VCaP (cell line): ENCODE measurements around the gene ZNF200.

Experiments used
- H3K27ac ChIP-seq: fragments of 450-650 bp; 2 replicates; pipeline ENCODE4 v1.5.1; 2017
- TF ChIP-seq, protein P1 (sequence below): fragments of 450-650 bp; conservative IDR thresholded peaks from 2 replicates; pipeline ENCODE4 v1.5.1; 2017; ENCODE audit warnings: mild to moderate bottlenecking, moderate library complexity

ZNF200 gene

DNA sequence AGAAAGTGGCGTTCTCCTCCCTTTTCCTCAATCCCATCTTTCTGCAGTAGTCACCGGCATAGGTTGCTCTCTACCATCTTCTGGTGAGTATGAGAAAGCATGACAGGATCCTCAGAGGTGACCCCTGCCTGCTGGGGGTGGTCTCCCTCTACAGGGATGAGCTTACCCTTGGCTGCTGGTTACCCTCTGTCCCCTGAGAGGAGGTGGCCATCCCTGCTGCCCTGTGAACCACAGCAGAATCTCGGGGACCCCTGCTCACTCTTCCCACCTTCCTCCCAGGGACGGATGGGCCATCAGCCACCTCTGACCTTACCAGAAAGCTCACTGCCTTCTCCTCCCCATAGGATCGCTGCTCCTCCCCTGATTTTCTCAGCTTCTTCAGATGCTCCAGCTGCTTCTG lies 13.6 kb upstream of the ZNF200 start:
- TF ChIP-seq, protein P1, sequence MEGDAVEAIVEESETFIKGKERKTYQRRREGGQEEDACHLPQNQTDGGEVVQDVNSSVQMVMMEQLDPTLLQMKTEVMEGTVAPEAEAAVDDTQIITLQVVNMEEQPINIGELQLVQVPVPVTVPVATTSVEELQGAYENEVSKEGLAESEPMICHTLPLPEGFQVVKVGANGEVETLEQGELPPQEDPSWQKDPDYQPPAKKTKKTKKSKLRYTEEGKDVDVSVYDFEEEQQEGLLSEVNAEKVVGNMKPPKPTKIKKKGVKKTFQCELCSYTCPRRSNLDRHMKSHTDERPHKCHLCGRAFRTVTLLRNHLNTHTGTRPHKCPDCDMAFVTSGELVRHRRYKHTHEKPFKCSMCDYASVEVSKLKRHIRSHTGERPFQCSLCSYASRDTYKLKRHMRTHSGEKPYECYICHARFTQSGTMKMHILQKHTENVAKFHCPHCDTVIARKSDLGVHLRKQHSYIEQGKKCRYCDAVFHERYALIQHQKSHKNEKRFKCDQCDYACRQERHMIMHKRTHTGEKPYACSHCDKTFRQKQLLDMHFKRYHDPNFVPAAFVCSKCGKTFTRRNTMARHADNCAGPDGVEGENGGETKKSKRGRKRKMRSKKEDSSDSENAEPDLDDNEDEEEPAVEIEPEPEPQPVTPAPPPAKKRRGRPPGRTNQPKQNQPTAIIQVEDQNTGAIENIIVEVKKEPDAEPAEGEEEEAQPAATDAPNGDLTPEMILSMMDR, result no peak

DNA sequence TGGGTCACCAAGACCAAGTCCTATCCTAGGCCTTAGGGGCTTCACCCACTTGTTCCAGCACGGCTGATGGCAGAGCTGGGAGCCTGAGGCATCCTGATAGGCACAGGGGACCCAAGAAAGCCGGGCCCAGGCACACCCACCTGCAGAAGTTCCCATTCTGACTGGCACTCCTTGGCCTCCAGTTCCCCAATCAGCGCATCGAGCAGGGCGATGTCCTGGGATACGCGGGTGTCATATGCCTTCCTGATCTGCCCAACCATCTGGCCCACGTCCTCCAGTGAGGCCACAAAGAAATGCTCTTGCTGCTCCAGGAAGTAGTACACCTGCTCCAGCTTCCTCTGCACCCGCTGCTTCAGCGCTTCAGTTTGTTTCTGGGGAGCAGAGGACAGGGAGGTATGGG lies 11.9 kb upstream of the ZNF200 start:
- TF ChIP-seq, protein P1, result no peak
- no peak overlapping the region for H3K27ac ChIP-seq

More for the DNA sequence above, 13.6 kb upstream of the ZNF200 start:
- no peak overlapping the region for H3K27ac ChIP-seq

- H3K27ac ChIP-seq, result no peak overlapping the region
- TF ChIP-seq, protein P1, result no peak
Measured at GRCh38 chr16:3246002-3246401, 11.0 kb upstream of the ZNF200 start.

- TF ChIP-seq, protein P1, result no peak
- no peak overlapping the region for H3K27ac ChIP-seq
Measured at GRCh38 chr16:3243882-3244281, 8.9 kb upstream of the ZNF200 start.

- no peak overlapping the region for H3K27ac ChIP-seq
- TF ChIP-seq, protein P1, result no peak
Measured at GRCh38 chr16:3242709-3243108, 7.8 kb upstream of the ZNF200 start.

- H3K27ac ChIP-seq, result no peak overlapping the region
- TF ChIP-seq, protein P1, result no peak
Measured at GRCh38 chr16:3241761-3242160, 6.8 kb upstream of the ZNF200 start.

DNA sequence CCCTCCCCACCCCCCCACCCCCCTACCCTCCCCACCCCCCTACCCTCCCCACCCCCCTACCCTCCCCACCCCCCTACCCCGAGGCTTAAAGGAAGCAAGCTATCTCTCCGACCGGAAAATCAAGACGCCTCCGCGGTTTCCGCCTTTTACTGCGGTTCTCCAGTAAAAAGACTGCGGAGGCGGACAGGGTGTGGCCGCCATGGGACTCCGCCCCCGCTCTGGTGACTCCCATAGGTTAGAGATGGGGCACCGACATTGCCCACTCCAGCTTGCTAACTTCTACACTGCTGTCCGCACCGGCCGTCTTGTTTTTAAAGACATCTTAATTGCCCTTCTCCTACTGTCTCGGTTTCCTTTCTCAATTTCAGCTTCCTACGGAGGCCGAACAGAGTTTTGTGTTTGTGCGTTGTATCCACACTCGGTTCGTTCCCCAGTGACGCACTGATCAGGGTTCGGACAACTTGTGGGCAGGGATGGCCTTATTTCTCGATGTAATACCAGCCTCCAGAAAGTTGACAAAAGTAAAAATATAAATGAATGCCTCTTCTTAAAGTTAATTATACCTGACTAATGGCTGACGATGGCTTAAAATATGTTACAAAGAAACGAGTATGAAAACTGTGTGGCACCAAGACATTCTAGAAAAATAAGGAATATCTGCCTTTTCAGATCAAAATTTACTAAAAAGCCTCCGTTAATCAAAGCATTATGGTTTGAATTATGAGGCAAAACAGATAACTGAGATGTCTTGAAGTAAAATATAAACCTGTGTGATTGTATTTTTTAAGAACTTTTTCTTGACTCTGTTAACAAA lies 1.1 kb upstream of the ZNF200 start:
- peak overlapping the region; percentile 46 for H3K27ac ChIP-seq
- TF ChIP-seq, protein P1, result no peak
